ENCODE data around the gene BCR. TPM values are rescaled to one million over a fixed set of nuclear protein-coding genes. Genes with fewer than 3 reads are reported as not detected.

Gene BCR
- total and polyA plus RNA-seq, 2 of the 13 experiments (the other 11 are each of a cell fraction or from before 2014, with no cell fraction given) = 19.9 to 33.6 TPM

DNA sequence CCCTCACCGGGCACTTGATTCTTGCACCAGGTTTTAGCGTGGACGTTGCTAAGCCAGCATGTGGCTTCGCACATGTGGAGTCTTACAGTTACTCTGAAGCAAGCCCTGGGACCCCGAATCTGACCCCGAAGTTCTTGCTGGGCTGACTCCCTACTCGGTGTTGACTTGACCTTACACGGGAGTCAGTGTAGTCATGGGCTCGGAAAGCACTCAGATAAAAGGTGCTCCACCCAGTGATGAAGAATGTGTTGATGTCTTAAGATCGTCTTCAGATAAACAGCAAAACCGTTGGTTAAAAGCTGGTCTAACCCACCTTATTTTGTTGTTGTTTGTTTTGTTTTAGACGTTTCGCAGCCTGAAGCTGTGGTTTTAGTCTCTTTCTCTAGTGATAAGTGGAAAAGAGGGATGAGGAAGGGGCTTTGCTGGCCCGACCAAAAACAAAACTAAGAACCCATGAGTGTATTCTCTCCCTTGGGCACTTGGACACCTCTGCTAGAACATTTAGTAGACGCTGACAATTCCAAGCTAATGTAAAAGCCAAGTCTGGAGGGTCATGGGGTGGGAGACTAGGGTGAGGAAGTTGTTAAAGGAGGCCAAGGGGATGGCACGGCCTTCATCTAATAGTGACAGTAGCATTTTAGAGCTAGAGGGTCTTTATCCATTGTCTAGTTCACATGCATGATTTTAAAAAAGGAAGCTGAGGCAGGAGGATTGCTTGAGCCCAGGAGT lies 69.9 kb downstream of the BCR start:
- Histone ChIP-seq H3K27me3 (ENCODE audit: control insufficient read depth in 1 of 2, insufficient read depth in 2 of 2, low read length in 2 of 2) (no peaks in the 10 kb centered on the region), H3K79me2 (ENCODE audit: insufficient read depth, low read length) (peaks cover 63% of the 10 kb centered on the region), H3K4me3 (replicated peaks in 1 of 3; ENCODE audit: insufficient read depth in 1 of 3, low read depth in 2 of 3, low read length in 3 of 3) (0 out of 6 replicates have a peak overlapping the region, but pooled peaks of 1 of the 3 experiments have one; percentile 17), H3K9me3 (ENCODE audit: low read length) (no peaks in the 10 kb centered on the region), H3K27ac (ENCODE audit: extremely low read length, insufficient read depth, low read length) (no peak overlapping the region), H3K9ac (ENCODE audit: insufficient read depth, low read depth, low read length) (0 out of 2 replicates have a peak overlapping the region, but pooled peaks have one; percentile 3), H4K20me1 (ENCODE audit: insufficient read depth, low read length) (peaks cover 6% of the 10 kb centered on the region), H3K36me3 (replicated peaks in 1 of 2; ENCODE audit: control insufficient read depth in 1 of 2, insufficient read depth in 2 of 2, low read length in 2 of 2) (peaks cover 9 to 26% of the 10 kb centered on the region in 2 experiments; a peak in 4 of 5 replicates), H3K4me1 (ENCODE audit: insufficient read depth, low read length) (peaks cover 70% of the 10 kb centered on the region), H3K4me2 (ENCODE audit: low read depth, low read length) (peak overlapping the region; percentile 32; the same call in 1 of the 2 replicates), H2AFZ (ENCODE audit: low read length) (no peak overlapping the region)
- FAIRE-seq (no peak), ATAC-seq (no peak), DNase-seq (ENCODE audit: low spot score) (no peak)
- in situ Hi-C loops (cut with HindIII; ENCODE audit: extremely low pct_ligation_motif_present, low pct_unique_long_range_greater_than_20kb) = no loop called here
- BruUV-seq (replicated peaks) = no TSS peak
- POLR2A ChIA-PET = no interaction called here
- intact Hi-C loops (cut with micrococcal nuclease; ENCODE audit: unreplicated experiment) = loop anchor here (2.0 to 5.0 kb wide), 2 partner anchors 33 to 71 kb away; no protein-coding TSS in a partner anchor
- WGBS (ENCODE audit: low lambda C conversion rate) = 86% methylated on average over 12 of the region's 16 CpGs
- CTCF ChIA-PET (ENCODE audit: low intra/inter-chr PET ratio, low total read pairs) = interaction anchor here (1.3 kb wide), 1 partner anchor 72 kb away, joined by 4 read pairs; no protein-coding TSS in a partner anchor
- TF ChIP-seq, protein P1, sequence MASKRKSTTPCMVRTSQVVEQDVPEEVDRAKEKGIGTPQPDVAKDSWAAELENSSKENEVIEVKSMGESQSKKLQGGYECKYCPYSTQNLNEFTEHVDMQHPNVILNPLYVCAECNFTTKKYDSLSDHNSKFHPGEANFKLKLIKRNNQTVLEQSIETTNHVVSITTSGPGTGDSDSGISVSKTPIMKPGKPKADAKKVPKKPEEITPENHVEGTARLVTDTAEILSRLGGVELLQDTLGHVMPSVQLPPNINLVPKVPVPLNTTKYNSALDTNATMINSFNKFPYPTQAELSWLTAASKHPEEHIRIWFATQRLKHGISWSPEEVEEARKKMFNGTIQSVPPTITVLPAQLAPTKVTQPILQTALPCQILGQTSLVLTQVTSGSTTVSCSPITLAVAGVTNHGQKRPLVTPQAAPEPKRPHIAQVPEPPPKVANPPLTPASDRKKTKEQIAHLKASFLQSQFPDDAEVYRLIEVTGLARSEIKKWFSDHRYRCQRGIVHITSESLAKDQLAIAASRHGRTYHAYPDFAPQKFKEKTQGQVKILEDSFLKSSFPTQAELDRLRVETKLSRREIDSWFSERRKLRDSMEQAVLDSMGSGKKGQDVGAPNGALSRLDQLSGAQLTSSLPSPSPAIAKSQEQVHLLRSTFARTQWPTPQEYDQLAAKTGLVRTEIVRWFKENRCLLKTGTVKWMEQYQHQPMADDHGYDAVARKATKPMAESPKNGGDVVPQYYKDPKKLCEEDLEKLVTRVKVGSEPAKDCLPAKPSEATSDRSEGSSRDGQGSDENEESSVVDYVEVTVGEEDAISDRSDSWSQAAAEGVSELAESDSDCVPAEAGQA (IDR thresholded peaks at IDR 0.05; ENCODE audit: low read depth) = no peak
- TF ChIP-seq, protein P1 (CRISPR knock-in tag; IDR thresholded peaks at IDR 0.05; ENCODE audit: borderline replicate concordance) = no peak
- TF ChIP-seq ZNF747 (CRISPR knock-in tag; IDR thresholded peaks at IDR 0.05; ENCODE audit: borderline replicate concordance) (no peak), ZBTB21 (CRISPR knock-in tag; IDR thresholded peaks at IDR 0.05) (no peak), HCFC1 (IDR thresholded peaks at IDR 0.05; ENCODE audit: low read depth, low read length) (no peak), CBX2 (IDR thresholded peaks at IDR 0.05; ENCODE audit: low read depth, low read length) (no peak), CBX2 (CRISPR knock-in tag; IDR thresholded peaks at IDR 0.05; ENCODE audit: low read depth) (no peak), NFE2L2 (IDR thresholded peaks at IDR 0.05; ENCODE audit: low read length) (no peak), HMG20A (CRISPR knock-in tag; IDR thresholded peaks at IDR 0.05; ENCODE audit: borderline replicate concordance) (no peak), ZNF333 (CRISPR knock-in tag; IDR thresholded peaks at IDR 0.05; ENCODE audit: borderline replicate concordance) (no peak), ZNF766 (CRISPR knock-in tag; IDR thresholded peaks at IDR 0.05; ENCODE audit: borderline replicate concordance) (no peak)
- TF ChIP-seq, protein P2, sequence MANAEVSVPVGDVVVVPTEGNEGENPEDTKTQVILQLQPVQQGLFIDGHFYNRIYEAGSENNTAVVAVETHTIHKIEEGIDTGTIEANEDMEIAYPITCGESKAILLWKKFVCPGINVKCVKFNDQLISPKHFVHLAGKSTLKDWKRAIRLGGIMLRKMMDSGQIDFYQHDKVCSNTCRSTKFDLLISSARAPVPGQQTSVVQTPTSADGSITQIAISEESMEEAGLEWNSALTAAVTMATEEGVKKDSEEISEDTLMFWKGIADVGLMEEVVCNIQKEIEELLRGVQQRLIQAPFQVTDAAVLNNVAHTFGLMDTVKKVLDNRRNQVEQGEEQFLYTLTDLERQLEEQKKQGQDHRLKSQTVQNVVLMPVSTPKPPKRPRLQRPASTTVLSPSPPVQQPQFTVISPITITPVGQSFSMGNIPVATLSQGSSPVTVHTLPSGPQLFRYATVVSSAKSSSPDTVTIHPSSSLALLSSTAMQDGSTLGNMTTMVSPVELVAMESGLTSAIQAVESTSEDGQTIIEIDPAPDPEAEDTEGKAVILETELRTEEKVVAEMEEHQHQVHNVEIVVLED (CRISPR knock-in tag; IDR thresholded peaks at IDR 0.05; ENCODE audit: borderline replicate concordance) = no peak
- TF ChIP-seq, protein P3, sequence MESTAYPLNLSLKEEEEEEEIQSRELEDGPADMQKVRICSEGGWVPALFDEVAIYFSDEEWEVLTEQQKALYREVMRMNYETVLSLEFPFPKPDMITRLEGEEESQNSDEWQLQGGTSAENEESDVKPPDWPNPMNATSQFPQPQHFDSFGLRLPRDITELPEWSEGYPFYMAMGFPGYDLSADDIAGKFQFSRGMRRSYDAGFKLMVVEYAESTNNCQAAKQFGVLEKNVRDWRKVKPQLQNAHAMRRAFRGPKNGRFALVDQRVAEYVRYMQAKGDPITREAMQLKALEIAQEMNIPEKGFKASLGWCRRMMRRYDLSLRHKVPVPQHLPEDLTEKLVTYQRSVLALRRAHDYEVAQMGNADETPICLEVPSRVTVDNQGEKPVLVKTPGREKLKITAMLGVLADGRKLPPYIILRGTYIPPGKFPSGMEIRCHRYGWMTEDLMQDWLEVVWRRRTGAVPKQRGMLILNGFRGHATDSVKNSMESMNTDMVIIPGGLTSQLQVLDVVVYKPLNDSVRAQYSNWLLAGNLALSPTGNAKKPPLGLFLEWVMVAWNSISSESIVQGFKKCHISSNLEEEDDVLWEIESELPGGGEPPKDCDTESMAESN (CRISPR knock-in tag; conservative IDR thresholded peaks at IDR 0.05) = no peak
